Measurements from ENCODE around the gene RNF144B.
"Not testable (repeated sequence)": the region's sequence is repeated elsewhere in the genome, so short reads cannot be mapped to it uniquely, and the experiment has no call there.

The RNF144B gene

GRCh38 chr6:18387061-18387721 lies at the start of gene RNF144B:
RNF144B (plus strand) TSS chr6:18387350; CDS start chr6:18399535, 12,185 bp downstream.
- DNase-seq (ENCODE audit: low spot score) = peak; percentile 87

DNA sequence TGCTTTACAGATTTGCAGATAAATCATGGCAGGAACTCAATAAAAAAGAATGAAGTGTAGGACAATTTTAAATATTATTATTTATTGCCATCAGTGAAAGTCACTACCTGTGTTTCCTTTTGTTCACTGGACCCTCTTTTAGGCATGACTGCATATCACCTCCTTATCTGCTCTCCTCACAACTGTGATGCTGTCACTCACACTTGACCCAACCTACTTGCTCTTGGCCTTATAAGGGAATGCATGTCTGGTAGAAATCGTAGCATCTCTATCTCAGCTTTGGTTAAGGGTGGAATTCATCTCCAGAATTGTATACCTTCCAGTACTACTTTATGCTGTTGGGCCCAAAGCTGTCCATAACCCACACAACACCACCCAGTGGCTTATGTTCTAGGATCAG lies 47.6 kb upstream of the RNF144B start:
- DNase-seq (ENCODE audit: low spot score) = no peak

DNA sequence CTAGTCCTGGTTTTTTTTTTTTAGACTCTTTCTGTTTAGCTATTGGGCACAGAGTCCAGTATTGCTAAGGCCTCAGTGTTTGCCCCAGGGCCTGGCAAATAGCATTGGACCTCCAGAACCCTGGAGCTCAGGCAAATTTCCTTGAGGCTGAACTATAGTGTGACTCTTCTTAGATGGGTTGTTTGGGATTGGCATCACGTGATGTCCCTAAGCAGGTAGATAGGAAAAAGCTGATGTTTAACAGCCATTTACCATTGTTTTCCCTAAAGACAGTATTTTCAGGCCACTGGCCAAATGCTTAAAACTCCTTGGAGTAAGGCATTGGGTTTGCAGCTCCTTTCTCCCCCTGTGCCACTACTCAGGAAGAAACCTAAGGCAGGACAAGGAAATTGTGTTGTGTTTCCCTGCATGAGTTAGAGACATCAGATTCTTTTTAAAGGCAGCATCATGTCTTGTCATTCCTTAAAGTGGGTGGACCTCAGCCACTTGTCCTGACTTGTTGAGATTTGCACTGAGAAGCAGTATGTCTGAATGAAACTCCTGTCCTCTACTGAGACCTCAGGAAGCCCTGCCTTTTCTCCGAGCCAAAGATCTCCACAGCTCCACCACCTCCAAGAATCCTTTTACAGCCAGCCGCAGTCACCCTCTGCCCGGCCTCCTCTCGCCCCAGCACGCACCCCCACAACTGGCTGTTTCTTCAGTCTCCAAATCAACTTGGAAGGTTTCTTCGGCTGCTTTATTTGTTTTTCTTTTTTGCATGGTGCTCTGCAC lies 46.2 kb upstream of the RNF144B start:
- no peak for DNase-seq (ENCODE audit: low spot score)

DNA sequence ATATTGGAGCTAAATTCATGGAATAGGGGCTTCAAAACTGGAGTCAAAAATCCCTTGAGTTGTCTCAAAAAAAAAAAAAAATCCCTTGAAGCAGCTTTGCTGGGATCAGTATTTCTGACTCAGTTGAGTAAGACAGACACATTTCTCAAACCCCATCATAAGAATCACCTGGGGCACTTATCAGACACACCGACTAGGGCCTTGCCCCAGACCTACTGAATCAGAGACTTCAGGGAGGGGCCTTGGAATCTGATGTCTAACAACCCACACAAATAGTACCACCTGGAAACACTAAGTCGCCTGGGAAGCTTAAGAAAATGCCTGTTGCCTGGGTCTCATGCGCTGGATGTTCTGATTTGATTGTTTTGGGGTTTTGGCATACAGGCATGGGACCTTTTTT lies 44.9 kb upstream of the RNF144B start:
- no peak for DNase-seq (ENCODE audit: low spot score)

DNA sequence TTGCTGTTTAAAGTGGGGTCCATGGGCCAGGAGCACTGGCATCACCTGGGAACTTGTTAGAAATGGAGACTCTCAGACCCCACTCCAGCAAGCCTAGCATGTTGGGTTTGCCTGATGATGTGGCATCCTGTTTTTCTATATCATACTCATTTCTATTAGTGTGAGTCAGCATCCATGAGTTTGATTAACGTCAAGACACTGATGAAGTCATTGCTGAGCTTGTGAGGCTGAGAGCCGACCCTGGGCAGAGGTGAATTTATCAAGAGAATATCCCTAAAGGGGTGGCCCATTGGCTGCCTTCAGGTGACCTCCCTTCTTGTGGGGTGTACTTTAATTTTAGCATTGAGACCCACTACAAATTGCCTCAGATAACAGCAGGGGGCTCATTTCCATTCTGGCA lies 43.4 kb upstream of the RNF144B start:
- peak; percentile 13 for DNase-seq (ENCODE audit: low spot score)

DNA sequence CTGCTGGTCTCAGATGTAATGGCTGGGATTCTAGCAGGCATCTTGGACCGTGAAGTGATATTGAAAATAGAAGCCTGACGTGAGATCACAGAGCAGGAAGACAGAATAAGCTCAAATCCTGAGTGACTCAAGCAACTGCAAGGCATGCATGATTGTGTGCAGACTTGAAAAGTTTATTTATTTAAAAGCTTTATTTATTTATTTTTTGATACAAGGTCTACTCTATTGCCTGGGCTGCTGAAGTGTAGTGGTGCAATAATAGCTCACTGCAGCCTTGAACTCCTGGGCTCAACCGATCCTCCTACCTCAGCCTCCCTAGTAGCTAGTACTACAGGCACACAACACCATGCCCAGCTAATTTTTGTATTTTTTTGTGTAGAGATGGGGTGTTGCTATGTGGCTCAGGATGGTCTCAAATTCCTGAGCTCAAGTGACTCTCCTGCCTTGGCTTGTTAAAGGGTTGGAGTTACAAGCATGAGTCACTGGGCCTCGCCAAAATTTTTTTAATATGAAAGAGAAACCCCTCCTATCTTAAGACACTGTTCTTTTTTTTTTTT lies 40.1 kb upstream of the RNF144B start:
- no peak for DNase-seq (ENCODE audit: low spot score)

DNA sequence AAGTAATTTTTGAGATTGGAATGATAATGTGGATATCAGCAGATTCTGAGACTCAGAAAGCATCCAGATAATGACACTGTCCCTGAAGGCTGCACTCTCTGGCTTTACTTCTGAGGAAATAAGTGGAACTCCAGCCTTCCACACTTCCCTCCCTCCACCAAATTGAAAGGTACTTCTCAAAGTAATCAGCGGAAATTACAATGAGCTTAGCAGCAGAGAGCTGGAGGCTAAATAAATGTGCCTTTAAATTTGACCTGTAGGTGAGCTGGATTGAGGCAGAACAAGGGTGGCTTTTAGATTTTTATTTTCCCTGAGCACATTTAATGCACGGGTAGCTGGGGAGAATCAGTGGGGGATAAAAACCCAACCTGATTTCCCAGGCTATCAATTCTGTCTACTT lies 39.3 kb upstream of the RNF144B start:
- no peak for DNase-seq (ENCODE audit: low spot score)

DNA sequence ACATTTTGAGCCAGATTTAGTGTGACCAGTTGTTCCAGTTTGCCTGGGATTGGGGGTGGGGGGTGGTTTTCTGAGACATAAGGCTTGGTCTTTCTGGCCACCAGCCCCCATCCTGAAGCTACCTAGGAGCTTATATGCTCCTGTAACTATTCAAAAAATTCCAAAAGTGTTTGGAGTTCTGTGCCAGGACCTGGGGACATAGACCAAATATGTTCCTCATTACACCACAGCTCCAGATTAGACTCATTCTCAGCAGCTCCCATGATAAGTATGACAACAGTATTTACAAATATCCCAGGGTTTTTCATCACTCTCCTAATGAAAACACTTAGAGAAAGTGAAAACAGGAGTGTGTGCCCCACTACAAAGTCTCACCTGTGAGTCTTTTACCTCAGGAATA lies 37.8 kb upstream of the RNF144B start:
- peak; percentile 28 for DNase-seq (ENCODE audit: low spot score)

DNA sequence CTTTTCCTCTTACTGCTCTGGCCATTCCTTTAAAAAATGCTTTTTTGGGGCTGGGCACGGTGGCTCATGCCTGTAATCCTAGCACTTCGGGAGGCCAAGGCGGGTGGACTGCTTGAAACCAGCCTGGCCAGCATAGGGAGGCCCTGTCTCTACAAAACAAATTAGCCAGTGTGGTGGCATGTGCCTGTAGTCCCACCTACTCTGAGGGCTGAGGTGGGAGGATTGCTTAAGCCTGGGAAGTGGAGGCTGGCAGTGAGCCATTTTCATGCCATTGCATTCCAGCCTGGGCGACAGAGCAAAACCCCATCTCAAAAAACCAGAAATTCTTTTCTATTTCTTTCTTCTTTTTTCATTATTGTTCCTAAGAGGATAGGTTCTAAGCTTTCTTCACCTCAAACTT lies 36.9 kb upstream of the RNF144B start:
- DNase-seq (ENCODE audit: low spot score) = no peak

GRCh38 chr6:18350712-18351111 lies 36.4 kb upstream of the RNF144B start:
- DNase-seq (ENCODE audit: low spot score) = no peak

DNA sequence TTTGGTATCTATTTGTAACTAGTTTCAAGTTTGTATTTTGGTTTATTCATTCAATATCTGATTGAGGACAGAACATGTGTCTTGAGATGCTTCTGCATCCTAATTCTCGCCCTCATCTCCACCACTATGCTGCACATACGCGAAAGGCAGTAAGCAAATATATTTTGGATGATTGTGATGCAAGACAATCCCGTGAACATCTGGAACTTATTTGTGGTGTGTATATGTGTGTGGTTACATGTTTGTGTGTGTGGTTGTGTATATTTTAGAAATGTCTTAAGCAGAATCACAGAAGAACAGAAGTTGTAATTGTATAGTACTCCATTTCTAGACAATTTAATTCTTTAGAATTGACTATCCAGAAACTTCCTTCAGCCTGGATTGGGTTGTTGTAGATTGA lies 35.1 kb upstream of the RNF144B start:
- DNase-seq (ENCODE audit: low spot score) = no peak

DNA sequence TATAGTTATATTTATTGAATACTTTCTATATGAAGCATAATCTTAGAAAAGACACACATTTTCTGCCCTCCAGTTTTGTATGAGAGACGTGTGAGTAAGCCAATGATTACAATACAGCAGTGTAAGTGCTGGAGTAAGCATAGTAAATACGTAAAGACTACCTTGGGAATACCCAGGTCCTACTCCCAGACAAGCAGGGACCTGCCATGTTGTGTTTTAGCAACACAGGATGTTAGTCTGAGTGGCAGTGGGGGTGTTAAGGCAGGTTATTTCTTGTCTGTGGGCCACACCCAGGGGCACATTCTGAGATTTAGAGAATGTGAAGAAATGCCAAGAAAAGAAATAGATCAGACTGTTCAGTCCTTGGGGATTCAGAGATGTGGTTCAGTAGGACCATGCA lies 34.3 kb upstream of the RNF144B start:
- no peak for DNase-seq (ENCODE audit: low spot score)

GRCh38 chr6:18353251-18353650 lies 33.9 kb upstream of the RNF144B start:
- no peak for DNase-seq (ENCODE audit: low spot score)

GRCh38 chr6:18357546-18357945 lies 29.6 kb upstream of the RNF144B start:
- DNase-seq (ENCODE audit: low spot score) = not testable (repeated sequence)

- no peak for DNase-seq (ENCODE audit: low spot score)
Measured at GRCh38 chr6:18359237-18359885, 27.8 kb upstream of the RNF144B start.

DNA sequence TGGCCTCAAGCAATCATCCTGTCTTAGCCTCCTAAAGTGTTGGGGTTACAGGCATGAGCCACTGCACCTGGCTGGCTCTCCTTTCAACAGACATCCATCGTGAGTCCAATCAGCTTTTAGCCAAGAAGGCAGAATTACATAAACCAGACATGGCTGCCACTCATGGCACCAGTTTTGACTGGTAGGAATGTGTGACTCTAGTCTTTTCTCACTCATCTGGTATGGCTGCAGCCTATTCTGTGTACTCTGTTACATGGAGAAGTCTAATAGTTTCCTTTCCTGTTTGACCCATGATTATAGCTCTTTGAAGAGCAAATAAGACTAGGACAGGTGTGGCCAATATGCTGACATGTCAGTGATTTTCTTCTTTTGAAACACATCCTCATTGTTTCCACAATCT lies 27.0 kb upstream of the RNF144B start:
- DNase-seq (ENCODE audit: low spot score) = no peak

DNA sequence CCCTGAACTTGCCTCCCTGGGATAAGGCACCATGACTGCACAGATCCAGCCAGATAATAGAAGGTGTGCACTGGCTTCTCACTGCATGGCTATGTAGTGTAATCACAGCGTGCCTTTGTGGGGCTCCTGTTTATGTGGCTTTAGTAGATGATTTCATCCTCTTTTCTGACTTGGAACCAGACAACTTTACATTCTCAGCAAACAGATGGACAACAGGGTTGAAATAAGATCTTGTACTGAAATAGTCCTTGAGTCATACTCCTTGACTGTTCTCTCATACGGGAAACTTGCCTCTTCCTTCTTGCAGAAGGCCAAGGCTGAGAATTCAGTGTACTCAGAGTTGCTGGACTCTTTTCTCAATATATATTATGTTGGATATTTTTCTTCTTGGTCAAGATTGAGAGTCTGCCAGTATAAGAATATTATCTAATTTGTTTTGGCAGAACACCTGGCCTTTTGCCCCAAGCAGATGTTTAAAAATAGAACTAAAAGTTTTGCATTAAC lies 25.0 kb upstream of the RNF144B start:
- DNase-seq (ENCODE audit: low spot score) = peak; percentile 77

DNA sequence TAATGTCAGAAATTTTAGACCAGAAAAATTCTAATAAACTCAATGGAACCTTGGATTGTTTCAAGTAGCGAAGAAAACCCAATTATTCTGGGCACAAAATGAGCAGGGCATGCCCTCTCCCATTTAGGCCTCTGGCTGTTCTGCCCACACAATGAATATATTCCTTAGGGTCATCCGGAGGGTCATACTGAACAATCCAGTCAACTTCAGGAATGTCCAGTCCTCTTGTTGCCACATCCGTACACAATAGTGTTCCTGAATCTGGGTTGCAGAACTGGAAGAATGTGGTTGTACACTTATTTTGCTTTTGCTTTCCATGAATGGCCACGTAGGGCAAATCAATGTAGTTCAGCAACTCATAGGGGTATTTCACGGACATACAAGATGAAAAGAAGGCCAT lies 23.4 kb upstream of the RNF144B start:
- DNase-seq (ENCODE audit: low spot score) = no peak

DNA sequence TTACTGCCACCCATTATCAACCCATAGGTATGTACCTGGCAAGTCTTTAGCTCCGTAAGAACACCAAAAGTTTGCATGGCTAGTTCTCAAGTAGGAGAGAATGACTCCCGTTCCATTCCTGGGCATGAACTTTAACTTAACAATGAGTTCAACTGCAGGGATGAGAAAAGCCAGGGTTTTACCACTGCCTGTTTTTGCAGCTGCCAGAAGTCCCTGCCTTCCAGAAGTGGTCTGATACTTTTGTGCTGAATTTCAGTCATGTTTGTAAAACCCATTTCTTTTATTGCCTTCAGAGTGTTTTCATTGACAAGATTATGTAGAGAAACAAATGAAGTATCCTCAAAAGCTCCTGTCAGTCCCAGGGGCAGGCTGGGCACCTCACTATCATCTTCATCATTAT lies 22.6 kb upstream of the RNF144B start:
- not testable (repeated sequence) for DNase-seq (ENCODE audit: low spot score)

- no peak for DNase-seq (ENCODE audit: low spot score)
Measured at GRCh38 chr6:18367371-18367770, 19.8 kb upstream of the RNF144B start.

GRCh38 chr6:18368277-18369105 lies 18.7 kb upstream of the RNF144B start:
- DNase-seq (ENCODE audit: low spot score) = no peak

GRCh38 chr6:18371010-18371409 lies 16.1 kb upstream of the RNF144B start:
- DNase-seq (ENCODE audit: low spot score) = no peak

Measured in AG20443 (cell line).